GM18858 (cell line): ENCODE measurements around the gene RHOG.

Experiments
- ATAC-seq: cut with Tn5 transposase; IDR thresholded peaks from one replicate; pipeline ENCODE4 v1.9.1; 2021; ENCODE audit not compliant: unreplicated experiment

The RHOG gene

GRCh38 chr11:3781423-3781822 is 59.3 kb downstream of the RHOG start:
- ATAC-seq: no peak
